ENCODE data around the gene NSMCE4A.
"Not testable (repeated sequence)": the region's sequence is repeated elsewhere in the genome, so short reads cannot be mapped to it uniquely, and the experiment has no call there.

The NSMCE4A gene

GRCh38 chr10:121930268-121931085 is 44.5 kb downstream of the NSMCE4A start:
- not testable (repeated sequence) for FAIRE-seq

GRCh38 chr10:121929585-121930267 is 45.3 kb downstream of the NSMCE4A start:
- FAIRE-seq: not testable (repeated sequence)

GRCh38 chr10:121928528-121928884 is 46.5 kb downstream of the NSMCE4A start:
- FAIRE-seq: no peak

- FAIRE-seq: no peak
These were observed 47.0 kb downstream of the NSMCE4A start, which contains the start of gene ATE1 for GRCh38 chr10:121927841-121928527. Gene ATE1 (minus strand): TSS chr10:121928031. CDS start chr10:121927949, 82 bp downstream.

GRCh38 chr10:121927318-121927840 is 47.6 kb downstream of the NSMCE4A start:
- no peak for FAIRE-seq

DNA sequence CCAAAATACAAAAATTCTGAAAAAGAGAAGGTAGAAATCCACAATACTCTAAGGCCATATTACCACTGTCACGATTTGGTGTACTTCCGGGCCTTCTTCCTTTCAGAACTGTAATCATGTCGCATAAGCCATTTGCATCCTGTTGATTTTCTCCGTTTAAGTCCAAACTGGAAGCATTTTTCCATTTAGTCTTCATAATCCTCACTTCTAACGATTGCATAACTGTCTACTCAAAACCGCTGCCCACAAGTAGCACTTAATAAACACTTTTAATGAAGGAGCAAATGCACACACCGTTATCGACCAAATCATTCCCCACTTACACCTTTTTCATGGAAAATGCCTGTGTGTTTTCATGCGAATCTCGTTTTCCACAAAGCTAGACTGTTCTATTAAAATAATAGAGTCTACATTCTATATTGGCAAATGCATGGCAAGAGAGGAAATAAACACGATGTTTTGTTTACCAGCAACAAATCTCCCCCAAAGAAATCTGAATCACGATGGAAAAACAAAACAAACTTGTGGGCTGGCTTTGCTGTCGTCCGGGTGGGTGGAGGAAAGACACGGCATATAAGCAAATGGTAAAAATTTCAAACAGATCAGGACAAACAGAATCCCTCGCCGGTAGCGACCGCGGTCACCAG is 48.2 kb downstream of the NSMCE4A start:
- no peak for FAIRE-seq

DNA sequence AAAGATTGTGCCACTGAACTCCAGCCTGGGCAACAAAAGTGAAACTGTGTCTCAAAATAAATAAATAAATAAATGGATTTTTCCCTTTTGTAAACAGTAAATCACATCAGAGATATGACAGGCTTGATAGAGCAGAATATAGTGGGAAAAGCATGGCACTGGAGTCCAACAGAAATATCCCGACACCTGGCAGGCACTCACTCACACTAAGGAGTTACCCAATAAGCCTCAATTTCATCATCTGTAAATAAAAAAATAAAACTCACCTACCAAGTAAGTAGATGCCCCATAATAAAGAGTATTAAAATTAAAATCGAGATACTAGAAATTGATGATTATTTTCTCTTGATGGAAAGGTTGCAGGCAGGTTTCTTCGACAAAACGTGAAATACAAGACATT is 48.9 kb downstream of the NSMCE4A start:
- FAIRE-seq: no peak

GRCh38 chr10:121921238-121921931 is 53.6 kb downstream of the NSMCE4A start:
- no peak for FAIRE-seq

DNA sequence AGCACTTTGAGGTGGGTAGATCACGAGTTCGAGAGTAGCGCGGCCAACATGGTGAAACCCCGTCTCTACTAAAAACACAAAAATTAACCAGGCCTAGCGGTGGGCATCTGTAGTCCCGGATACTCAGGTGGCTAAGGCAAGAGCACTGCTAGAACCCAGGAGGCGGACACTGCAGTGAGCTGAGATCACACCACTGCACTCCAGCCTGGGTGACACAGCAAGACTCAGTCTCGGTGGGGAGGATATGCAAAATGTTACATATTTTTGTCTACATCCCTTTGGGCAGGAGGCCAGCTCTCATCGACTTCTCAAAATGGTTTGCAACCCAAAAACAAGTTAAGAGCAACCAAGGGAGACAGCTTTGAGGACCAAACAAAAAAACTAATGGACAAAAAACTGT is 55.4 kb downstream of the NSMCE4A start:
- no peak for FAIRE-seq

DNA sequence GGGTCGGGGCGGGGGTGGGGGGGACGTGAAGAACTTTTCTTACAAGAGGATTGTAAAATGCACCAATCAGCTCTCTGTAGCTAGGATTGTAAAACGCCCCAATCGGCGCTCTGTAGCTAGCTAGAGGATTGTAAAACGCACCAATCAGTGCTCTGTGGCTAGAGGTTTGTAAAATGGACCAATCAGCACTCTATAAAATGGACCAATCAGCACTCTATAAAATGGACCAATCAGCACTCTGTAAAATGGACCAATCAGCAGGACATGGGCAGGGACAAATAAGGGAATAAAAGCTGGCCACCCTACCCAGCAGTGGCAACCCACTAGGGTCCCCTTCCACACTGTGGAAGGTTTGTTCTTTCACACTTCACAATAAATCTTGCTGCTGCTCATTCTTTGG is 56.2 kb downstream of the NSMCE4A start:
- FAIRE-seq: not testable (repeated sequence)

DNA sequence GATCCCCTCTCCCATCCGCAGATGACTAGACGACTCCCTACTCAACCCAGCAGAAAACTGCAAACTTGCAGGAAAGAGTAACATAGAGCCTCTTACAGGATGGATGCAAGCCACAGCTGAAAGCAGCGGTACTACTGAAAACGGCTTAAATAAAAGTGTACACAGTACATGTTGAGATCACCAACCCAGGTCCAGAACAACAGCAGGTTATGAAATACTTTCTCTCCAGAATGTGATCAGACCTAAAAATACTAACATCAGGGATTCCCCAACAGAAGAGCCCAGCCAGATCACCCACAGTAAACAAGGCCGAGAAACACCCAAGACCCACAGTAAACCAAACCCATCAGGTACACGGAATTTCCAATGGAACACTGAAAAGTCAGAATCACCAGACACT is 60.4 kb downstream of the NSMCE4A start:
- FAIRE-seq: no peak

- no peak for FAIRE-seq
These were observed 63.7 kb downstream of the NSMCE4A start for GRCh38 chr10:121911421-121911697.

- no peak for FAIRE-seq
These were observed 64.2 kb downstream of the NSMCE4A start for GRCh38 chr10:121910673-121911420.

Data from A204.1 (cell line).